Measurements from ENCODE around the gene ZNF385D. TPM values are rescaled to one million over a fixed set of nuclear protein-coding genes. Genes with fewer than 3 reads are reported as not detected.

ZNF385D gene
- total RNA-seq, 1 experiment from 2014 or later = 9.6 TPM

DNA sequence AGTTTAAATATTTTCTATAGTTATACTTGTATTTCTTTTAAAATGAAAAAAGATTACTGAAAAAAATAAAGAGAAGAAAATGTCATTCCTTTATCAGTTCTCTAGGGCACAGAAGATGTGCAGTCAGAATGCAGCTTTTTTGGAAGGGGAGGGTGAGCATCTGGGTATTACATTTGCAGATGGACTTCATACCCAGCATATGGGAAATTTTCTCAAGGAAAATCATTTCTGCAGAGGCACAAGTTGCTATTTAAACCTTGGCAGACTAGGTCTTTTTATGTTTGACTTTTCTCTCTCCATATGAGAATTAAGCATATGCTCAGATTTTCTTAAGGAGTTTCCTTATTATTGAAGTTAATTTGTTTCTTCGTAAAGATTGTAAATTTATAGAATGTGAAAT is 39.5 kb upstream of the ZNF385D start (continued):
- TF ChIP-seq, protein P1, sequence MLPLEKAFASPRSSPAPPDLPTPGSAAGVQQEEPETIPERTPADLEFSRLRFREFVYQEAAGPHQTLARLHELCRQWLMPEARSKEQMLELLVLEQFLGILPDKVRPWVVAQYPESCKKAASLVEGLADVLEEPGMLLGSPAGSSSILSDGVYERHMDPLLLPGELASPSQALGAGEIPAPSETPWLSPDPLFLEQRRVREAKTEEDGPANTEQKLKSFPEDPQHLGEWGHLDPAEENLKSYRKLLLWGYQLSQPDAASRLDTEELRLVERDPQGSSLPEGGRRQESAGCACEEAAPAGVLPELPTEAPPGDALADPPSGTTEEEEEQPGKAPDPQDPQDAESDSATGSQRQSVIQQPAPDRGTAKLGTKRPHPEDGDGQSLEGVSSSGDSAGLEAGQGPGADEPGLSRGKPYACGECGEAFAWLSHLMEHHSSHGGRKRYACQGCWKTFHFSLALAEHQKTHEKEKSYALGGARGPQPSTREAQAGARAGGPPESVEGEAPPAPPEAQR (CRISPR knock-in tag; IDR thresholded peaks at IDR 0.05) = no peak
- TF ChIP-seq SMAD3 (CRISPR knock-in tag; IDR thresholded peaks at IDR 0.05; ENCODE audit: borderline replicate concordance) (no peak), IRF2 (CRISPR knock-in tag; IDR thresholded peaks at IDR 0.05; ENCODE audit: borderline replicate concordance, low read depth) (no peak), NR2C2 (CRISPR knock-in tag; IDR thresholded peaks at IDR 0.05) (no peak), MXD4 (CRISPR knock-in tag; IDR thresholded peaks at IDR 0.05; ENCODE audit: borderline replicate concordance) (no peak), ELF4 (CRISPR knock-in tag; IDR thresholded peaks at IDR 0.05; ENCODE audit: low read depth) (no peak), FOXK1 (CRISPR knock-in tag; IDR thresholded peaks at IDR 0.05) (no peak), ZNF423 (CRISPR knock-in tag; IDR thresholded peaks at IDR 0.05) (no peak), FOXJ3 (CRISPR knock-in tag; IDR thresholded peaks at IDR 0.05; ENCODE audit: borderline replicate concordance) (no peak), JUN (CRISPR knock-in tag; IDR thresholded peaks at IDR 0.05) (no peak), MYBL2 (CRISPR knock-in tag; IDR thresholded peaks at IDR 0.05) (no peak)
- TF ChIP-seq, protein P2, sequence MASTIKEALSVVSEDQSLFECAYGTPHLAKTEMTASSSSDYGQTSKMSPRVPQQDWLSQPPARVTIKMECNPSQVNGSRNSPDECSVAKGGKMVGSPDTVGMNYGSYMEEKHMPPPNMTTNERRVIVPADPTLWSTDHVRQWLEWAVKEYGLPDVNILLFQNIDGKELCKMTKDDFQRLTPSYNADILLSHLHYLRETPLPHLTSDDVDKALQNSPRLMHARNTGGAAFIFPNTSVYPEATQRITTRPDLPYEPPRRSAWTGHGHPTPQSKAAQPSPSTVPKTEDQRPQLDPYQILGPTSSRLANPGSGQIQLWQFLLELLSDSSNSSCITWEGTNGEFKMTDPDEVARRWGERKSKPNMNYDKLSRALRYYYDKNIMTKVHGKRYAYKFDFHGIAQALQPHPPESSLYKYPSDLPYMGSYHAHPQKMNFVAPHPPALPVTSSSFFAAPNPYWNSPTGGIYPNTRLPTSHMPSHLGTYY (CRISPR knock-in tag; IDR thresholded peaks at IDR 0.05) = no peak
- TF ChIP-seq, protein P3, sequence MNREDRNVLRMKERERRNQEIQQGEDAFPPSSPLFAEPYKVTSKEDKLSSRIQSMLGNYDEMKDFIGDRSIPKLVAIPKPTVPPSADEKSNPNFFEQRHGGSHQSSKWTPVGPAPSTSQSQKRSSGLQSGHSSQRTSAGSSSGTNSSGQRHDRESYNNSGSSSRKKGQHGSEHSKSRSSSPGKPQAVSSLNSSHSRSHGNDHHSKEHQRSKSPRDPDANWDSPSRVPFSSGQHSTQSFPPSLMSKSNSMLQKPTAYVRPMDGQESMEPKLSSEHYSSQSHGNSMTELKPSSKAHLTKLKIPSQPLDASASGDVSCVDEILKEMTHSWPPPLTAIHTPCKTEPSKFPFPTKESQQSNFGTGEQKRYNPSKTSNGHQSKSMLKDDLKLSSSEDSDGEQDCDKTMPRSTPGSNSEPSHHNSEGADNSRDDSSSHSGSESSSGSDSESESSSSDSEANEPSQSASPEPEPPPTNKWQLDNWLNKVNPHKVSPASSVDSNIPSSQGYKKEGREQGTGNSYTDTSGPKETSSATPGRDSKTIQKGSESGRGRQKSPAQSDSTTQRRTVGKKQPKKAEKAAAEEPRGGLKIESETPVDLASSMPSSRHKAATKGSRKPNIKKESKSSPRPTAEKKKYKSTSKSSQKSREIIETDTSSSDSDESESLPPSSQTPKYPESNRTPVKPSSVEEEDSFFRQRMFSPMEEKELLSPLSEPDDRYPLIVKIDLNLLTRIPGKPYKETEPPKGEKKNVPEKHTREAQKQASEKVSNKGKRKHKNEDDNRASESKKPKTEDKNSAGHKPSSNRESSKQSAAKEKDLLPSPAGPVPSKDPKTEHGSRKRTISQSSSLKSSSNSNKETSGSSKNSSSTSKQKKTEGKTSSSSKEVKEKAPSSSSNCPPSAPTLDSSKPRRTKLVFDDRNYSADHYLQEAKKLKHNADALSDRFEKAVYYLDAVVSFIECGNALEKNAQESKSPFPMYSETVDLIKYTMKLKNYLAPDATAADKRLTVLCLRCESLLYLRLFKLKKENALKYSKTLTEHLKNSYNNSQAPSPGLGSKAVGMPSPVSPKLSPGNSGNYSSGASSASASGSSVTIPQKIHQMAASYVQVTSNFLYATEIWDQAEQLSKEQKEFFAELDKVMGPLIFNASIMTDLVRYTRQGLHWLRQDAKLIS (CRISPR knock-in tag; IDR thresholded peaks at IDR 0.05; ENCODE audit: borderline replicate concordance) = no peak
- TF ChIP-seq, protein P4, sequence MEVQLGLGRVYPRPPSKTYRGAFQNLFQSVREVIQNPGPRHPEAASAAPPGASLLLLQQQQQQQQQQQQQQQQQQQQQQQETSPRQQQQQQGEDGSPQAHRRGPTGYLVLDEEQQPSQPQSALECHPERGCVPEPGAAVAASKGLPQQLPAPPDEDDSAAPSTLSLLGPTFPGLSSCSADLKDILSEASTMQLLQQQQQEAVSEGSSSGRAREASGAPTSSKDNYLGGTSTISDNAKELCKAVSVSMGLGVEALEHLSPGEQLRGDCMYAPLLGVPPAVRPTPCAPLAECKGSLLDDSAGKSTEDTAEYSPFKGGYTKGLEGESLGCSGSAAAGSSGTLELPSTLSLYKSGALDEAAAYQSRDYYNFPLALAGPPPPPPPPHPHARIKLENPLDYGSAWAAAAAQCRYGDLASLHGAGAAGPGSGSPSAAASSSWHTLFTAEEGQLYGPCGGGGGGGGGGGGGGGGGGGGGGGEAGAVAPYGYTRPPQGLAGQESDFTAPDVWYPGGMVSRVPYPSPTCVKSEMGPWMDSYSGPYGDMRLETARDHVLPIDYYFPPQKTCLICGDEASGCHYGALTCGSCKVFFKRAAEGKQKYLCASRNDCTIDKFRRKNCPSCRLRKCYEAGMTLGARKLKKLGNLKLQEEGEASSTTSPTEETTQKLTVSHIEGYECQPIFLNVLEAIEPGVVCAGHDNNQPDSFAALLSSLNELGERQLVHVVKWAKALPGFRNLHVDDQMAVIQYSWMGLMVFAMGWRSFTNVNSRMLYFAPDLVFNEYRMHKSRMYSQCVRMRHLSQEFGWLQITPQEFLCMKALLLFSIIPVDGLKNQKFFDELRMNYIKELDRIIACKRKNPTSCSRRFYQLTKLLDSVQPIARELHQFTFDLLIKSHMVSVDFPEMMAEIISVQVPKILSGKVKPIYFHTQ (CRISPR knock-in tag; IDR thresholded peaks at IDR 0.05) = no peak
- TF ChIP-seq, protein P5, sequence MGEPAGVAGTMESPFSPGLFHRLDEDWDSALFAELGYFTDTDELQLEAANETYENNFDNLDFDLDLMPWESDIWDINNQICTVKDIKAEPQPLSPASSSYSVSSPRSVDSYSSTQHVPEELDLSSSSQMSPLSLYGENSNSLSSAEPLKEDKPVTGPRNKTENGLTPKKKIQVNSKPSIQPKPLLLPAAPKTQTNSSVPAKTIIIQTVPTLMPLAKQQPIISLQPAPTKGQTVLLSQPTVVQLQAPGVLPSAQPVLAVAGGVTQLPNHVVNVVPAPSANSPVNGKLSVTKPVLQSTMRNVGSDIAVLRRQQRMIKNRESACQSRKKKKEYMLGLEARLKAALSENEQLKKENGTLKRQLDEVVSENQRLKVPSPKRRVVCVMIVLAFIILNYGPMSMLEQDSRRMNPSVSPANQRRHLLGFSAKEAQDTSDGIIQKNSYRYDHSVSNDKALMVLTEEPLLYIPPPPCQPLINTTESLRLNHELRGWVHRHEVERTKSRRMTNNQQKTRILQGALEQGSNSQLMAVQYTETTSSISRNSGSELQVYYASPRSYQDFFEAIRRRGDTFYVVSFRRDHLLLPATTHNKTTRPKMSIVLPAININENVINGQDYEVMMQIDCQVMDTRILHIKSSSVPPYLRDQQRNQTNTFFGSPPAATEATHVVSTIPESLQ (CRISPR knock-in tag; IDR thresholded peaks at IDR 0.05) = no peak

DNA sequence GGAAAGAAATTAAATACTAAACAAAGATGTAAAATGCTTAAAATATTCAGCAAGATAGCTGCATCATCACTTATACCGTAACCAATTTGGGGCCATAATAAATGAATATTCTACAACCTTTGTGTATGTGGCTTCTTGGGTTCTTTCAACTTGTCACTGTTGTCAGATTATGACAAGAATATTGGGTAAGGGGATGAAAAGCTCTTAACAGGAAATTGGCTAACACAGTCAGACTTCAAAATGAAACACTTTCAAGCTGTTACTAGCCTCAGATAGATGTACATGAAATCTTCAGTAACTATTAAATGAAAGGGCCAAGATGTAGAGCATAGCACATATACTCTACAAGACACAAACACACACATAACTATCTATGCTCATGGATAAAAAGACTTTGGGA is 38.7 kb upstream of the ZNF385D start:
- CTCF ChIA-PET = no interaction called here
- TF ChIP-seq, protein P6, sequence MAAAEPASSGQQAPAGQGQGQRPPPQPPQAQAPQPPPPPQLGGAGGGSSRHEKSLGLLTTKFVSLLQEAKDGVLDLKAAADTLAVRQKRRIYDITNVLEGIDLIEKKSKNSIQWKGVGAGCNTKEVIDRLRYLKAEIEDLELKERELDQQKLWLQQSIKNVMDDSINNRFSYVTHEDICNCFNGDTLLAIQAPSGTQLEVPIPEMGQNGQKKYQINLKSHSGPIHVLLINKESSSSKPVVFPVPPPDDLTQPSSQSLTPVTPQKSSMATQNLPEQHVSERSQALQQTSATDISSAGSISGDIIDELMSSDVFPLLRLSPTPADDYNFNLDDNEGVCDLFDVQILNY (CRISPR knock-in tag; IDR thresholded peaks at IDR 0.05) = no peak
- TF ChIP-seq ZNF232 (CRISPR knock-in tag; IDR thresholded peaks at IDR 0.05) (no peak), NR1H2 (CRISPR knock-in tag; IDR thresholded peaks at IDR 0.05) (no peak), ESRRA (CRISPR knock-in tag; IDR thresholded peaks at IDR 0.05; ENCODE audit: borderline replicate concordance) (no peak), OVOL2 (CRISPR knock-in tag; IDR thresholded peaks at IDR 0.05; ENCODE audit: borderline replicate concordance) (no peak)
- TF ChIP-seq, protein P7, sequence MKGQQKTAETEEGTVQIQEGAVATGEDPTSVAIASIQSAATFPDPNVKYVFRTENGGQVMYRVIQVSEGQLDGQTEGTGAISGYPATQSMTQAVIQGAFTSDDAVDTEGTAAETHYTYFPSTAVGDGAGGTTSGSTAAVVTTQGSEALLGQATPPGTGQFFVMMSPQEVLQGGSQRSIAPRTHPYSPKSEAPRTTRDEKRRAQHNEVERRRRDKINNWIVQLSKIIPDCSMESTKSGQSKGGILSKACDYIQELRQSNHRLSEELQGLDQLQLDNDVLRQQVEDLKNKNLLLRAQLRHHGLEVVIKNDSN (CRISPR knock-in tag; IDR thresholded peaks at IDR 0.05) = no peak

More for the DNA sequence above, 38.7 kb upstream of the ZNF385D start:
- POLR2A ChIA-PET = no interaction called here
- H3K27me3 Mint-ChIP-seq (ENCODE audit: low read depth) = no peaks in the 10 kb centered on the region
- peaks cover 14% of the 10 kb centered on the region for H3K4me1 Mint-ChIP-seq
- no peak for ATAC-seq
- no peaks in the 10 kb centered on the region for H3K9me3 Mint-ChIP-seq
- DNase-seq (ENCODE audit: low spot score) = no peak
- no peak overlapping the region for H3K27ac Mint-ChIP-seq
- H3K36me3 Mint-ChIP-seq = no peaks in the 10 kb centered on the region
- no peak overlapping the region for H3K4me3 Mint-ChIP-seq
